Measurements from ENCODE around the gene GEMIN4.

DNA sequence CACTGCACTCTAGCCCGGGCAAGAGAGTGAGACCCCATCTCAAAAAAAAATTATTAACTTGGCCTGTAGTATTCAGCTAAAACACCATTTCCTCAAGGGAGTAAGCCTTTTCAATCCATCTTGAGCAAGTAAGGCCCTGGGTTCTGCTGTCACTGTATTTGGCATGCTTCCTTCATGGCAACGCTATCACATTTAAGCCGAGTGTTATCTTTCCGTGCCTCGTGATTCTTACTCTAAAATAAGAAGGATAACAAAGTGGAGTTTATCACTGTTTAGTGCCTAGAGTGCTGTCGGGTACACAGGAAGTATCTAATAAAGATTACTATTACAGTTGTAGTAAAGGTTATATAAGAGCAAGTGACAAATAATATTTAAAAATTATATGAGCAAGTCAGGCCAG is 46.2 kb downstream of the GEMIN4 start:
- TF ChIP-seq POLR2AphosphoS5 (IDR thresholded peaks at IDR 0.05; ENCODE audit: low read depth, low read length) (no peak), CHD2 (IDR thresholded peaks at IDR 0.05; ENCODE audit: low read length, partially characterized antibody) (no peak), YY1 (IDR thresholded peaks at IDR 0.05; ENCODE audit: low read depth) (no peak), EZH2phosphoT487 (IDR thresholded peaks at IDR 0.05; ENCODE audit: borderline replicate concordance, low read depth) (no peak), EP300 (IDR thresholded peaks at IDR 0.05; ENCODE audit: borderline replicate concordance in 1 of 2, low read depth in 1 of 2, low read length in 1 of 2) (no peak), GATA2 (CRISPR knock-in tag; IDR thresholded peaks at IDR 0.05) (no peak)
- TF ChIP-seq, protein P1, sequence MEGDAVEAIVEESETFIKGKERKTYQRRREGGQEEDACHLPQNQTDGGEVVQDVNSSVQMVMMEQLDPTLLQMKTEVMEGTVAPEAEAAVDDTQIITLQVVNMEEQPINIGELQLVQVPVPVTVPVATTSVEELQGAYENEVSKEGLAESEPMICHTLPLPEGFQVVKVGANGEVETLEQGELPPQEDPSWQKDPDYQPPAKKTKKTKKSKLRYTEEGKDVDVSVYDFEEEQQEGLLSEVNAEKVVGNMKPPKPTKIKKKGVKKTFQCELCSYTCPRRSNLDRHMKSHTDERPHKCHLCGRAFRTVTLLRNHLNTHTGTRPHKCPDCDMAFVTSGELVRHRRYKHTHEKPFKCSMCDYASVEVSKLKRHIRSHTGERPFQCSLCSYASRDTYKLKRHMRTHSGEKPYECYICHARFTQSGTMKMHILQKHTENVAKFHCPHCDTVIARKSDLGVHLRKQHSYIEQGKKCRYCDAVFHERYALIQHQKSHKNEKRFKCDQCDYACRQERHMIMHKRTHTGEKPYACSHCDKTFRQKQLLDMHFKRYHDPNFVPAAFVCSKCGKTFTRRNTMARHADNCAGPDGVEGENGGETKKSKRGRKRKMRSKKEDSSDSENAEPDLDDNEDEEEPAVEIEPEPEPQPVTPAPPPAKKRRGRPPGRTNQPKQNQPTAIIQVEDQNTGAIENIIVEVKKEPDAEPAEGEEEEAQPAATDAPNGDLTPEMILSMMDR (IDR thresholded peaks at IDR 0.05), result no peak
- TF ChIP-seq, protein P2, sequence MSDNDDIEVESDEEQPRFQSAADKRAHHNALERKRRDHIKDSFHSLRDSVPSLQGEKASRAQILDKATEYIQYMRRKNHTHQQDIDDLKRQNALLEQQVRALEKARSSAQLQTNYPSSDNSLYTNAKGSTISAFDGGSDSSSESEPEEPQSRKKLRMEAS (IDR thresholded peaks at IDR 0.05; ENCODE audit: low read depth), result no peak
